Heart left ventricle (tissue), 16 donors: ENCODE measurements around the gene XPO6. TPM values are rescaled to one million over a fixed set of nuclear protein-coding genes. Genes with fewer than 3 reads are reported as not detected.
A peak's percentile ranks its signal among the peaks of the same experiment; 100 is the strongest.

Source experiments
- ATAC-seq, 4 donors: fragments of 200-7000 bp; cut with Tn5 transposase; one replicate each; pipeline ENCODE4 v1.9.1; 2020 to 2022; ENCODE audit warnings: moderate library complexity in 4 of 4, mild to moderate bottlenecking in 3 of 4, moderate number of reproducible peaks in 1 of 4
- DNase-seq, 5 donors: peaks; one replicate each; pipeline ENCODE4 v3.0.0-alpha.2; 2020
- H3K27ac ChIP-seq, 12 donors: fragments of 200-600 bp; sonication (generic) in 4 of 12; one replicate each; pipeline versions ENCODE4 v1.5.0 to v1.8.0; 2016 to 2022; ENCODE audit warnings: mild to moderate bottlenecking in 2 of 12
- H3K27me3 ChIP-seq, 9 donors: fragments of 200-600 bp; sonication (generic) in 2 of 9; one replicate each; pipeline versions ENCODE4 v1.5.1 to v1.8.0; 2016 to 2022; ENCODE audit warnings: mild to moderate bottlenecking in 3 of 9
- H3K36me3 ChIP-seq, 9 donors: fragments of 200-600 bp; sonication (generic) in 2 of 9; one replicate each; pipeline versions ENCODE4 v1.5.0 to v1.8.0; 2018 to 2022; ENCODE audit warnings: mild to moderate bottlenecking in 2 of 9
- H3K4me1 ChIP-seq, 12 donors: fragments of 200-600 bp; sonication (generic) in 4 of 12; one replicate each; pipeline versions ENCODE4 v1.5.0 to v1.8.0; 2016 to 2022; ENCODE audit warnings: mild to moderate bottlenecking in 3 of 12
- H3K4me3 ChIP-seq, 12 donors: fragments of 200-600 bp; sonication (generic) in 4 of 12; one replicate each; pipeline versions ENCODE4 v1.5.0 to v1.8.0; 2017 to 2022; ENCODE audit warnings: mild to moderate bottlenecking in 9 of 12, moderate library complexity in 4 of 12
- H3K9me3 ChIP-seq, 12 donors: fragments of 200-600 bp; sonication (generic) in 4 of 12; one replicate each; pipeline versions ENCODE4 v1.5.0 to v1.8.0; 2016 to 2022; ENCODE audit warnings: mild to moderate bottlenecking in 1 of 12
- CTCF ChIP-seq, 12 donors: fragments of 200-600 bp; sonication (generic) in 4 of 12; IDR thresholded peaks; one replicate each; pipeline versions ENCODE4 v1.5.0 to v1.8.0; 2018 to 2022; ENCODE audit warnings: antibody characterized with exemption in 12 of 12, mild to moderate bottlenecking in 5 of 12
- POLR2A ChIP-seq, 2 donors: fragments of 450-650 bp; IDR thresholded peaks; one replicate each; pipeline ENCODE4 v1.6.1; 2017; ENCODE audit warnings: antibody characterized with exemption in 2 of 2, mild to moderate bottlenecking in 2 of 2, moderate library complexity in 2 of 2
- WGBS, 4 donors: extraction: QIAGEN DNeasy Blood & Tissue Kit in 2 of 4; methylation state at CpG; one replicate each; pipeline versions ENCODE4 v1.1.5 to v1.1.7; 2013 to 2018; 5-methylcytosine and 5-hydroxymethylcytosine counted together
- intact Hi-C, 10 donors: fragments of 100-400 bp; cut with DNase I; formaldehyde crosslinking; loops; one replicate each; pipeline versions ENCODE4 v1.11.1 to v1.14.2; 2022
- polyA plus RNA-seq, 2 donors: library from polyadenylated mRNA; stranded (reverse); fragments of 200-250 nt; gene quantifications; one replicate each; pipeline ENCODE4 v1.2.3, GENCODE V29; 2013
- total RNA-seq, 9 donors: library from RNA; depleted of rRNA in 2 of 9; stranded (reverse); fragments of >200 nt in 2 of 9; fragmentation: NEBNext Ultra II Directional in 3 of 9; extraction: Animal tissue kit (Norgen Biotek cat#: 25700) in 3 of 9; gene quantifications; one replicate each; pipeline versions ENCODE4 v1.1.0 to v1.2.4, GENCODE V29; 2016 to 2023
- donor health status: ischemic (EF 13 %, LVEDD 7.1; RV severe dilation, severe dysfunction).
- donor health status: healthy with polysubstance abuse.
- donor health status: DM: no; HTN: yes; CAD: no.
- donor health status: DM: no; HTN: no; CAD: no.
- donor health status: ischemic (EF 25% LVEDD 6.9; RV normal size, moderate dysfunction).
- donor health status: ischemic (EF 25% LVEDD 5.7; RV mildly dilated, moderate dysfunction).
- donor health status: healthy.
- donor health status: DM: yes; HTN: yes; CAD: no.
- donor health status: ischemic (EF 35%, LVEDD 5.7; RV mildly dilated, moderate dysfunction).
- donor health status: nonischemic (EF 11% LVEDD 7.7; RV severe dilation, severe dysfunction).
- donor health status: DM: yes; HTN: yes; CAD: no.
- donor health status: PGD.
- donor health status: ischemic (EF 29% LVEDD 5.4; RV normal size, mild dysfunction).
- donor health status: nonischemic (EF 23%, LVEDD 6.1; RV moderate dilation, normal function).

XPO6 gene
- total and polyA plus RNA-seq, 11 donors, result 19.8 to 78.0 (median 33.0) TPM

GRCh38 chr16:28110479-28110878, 101.3 kb downstream of the XPO6 start:
- Histone ChIP-seq H3K27ac (peak overlapping the region in 1 of 12 donors; percentile 71), H3K4me1 (peaks cover 0 to 23% (median 0%) of the 10 kb centered on the region in 12 donors), H3K36me3 (peaks cover 0 to 100% (median 89%) of the 10 kb centered on the region in 9 donors), H3K4me3 (no peak overlapping the region), H3K9me3 (no peaks in the 10 kb centered on the region), H3K27me3 (no peaks in the 10 kb centered on the region)
- 78 to 84% (median 83%) methylated on average over 5 of the region's 5 CpGs for WGBS, 4 donors
- intact Hi-C loops, result no loop called here
- DNase-seq (no peak), ATAC-seq (peak in 2 of 4 donors; percentile 53 to 59)
- no peak for TF ChIP-seq POLR2A (IDR thresholded peaks at IDR 0.05)
- no peak for TF ChIP-seq CTCF (IDR thresholded peaks at IDR 0.05)

- Histone ChIP-seq H3K9me3 (no peaks in the 10 kb centered on the region), H3K27ac (peak overlapping the region in 1 of 12 donors; percentile 71), H3K4me1 (peaks cover 0 to 23% (median 0%) of the 10 kb centered on the region in 12 donors), H3K36me3 (peaks cover 0 to 100% (median 89%) of the 10 kb centered on the region in 9 donors), H3K27me3 (no peaks in the 10 kb centered on the region), H3K4me3 (no peak overlapping the region)
- DNase-seq (no peak), ATAC-seq (peak in 1 of 4 donors; percentile 25)
- TF ChIP-seq POLR2A (IDR thresholded peaks at IDR 0.05) (no peak), CTCF (IDR thresholded peaks at IDR 0.05) (no peak)
- 66 to 81% (median 75%) methylated on average over 3 of the region's 3 CpGs for whole genome bisulfite sequencing, 4 donors
- intact Hi-C loops, result no loop called here
Observed at GRCh38 chr16:28110074-28110473, 101.7 kb downstream of the XPO6 start.

GRCh38 chr16:28108590-28109247, 103.0 kb downstream of the XPO6 start:
- intact Hi-C loops, result no loop called here
- no peaks in the 10 kb centered on the region for H3K27me3 ChIP-seq
- H3K9me3 ChIP-seq, result no peaks in the 10 kb centered on the region

More at GRCh38 chr16:28108590-28109247, 103.0 kb downstream of the XPO6 start:
- no peak overlapping the region for H3K4me3 ChIP-seq
- peaks cover 0 to 23% (median 0%) of the 10 kb centered on the region in 12 donors for H3K4me1 ChIP-seq
- WGBS, 4 donors, result 74 to 89% (median 85%) methylated on average over 6 to 12 of the region's 12 CpGs
- DNase-seq, result no peak
- H3K27ac ChIP-seq, result no peak overlapping the region
- peak in 1 of 4 donors; percentile 21 for ATAC-seq
- no peak for TF ChIP-seq POLR2A (IDR thresholded peaks at IDR 0.05)
- TF ChIP-seq CTCF (IDR thresholded peaks at IDR 0.05), result no peak
- H3K36me3 ChIP-seq, result peaks cover 0 to 100% (median 89%) of the 10 kb centered on the region in 9 donors
